IMR-90 (cell line): Measurements from ENCODE around the gene GJA5. TPM values are rescaled to one million over a fixed set of nuclear protein-coding genes. Genes with fewer than 3 reads are reported as not detected.

Experiments used
- ATAC-seq: fragments of 200-7000 bp; cut with Tn5 transposase; 2 replicates; pipeline ENCODE4 v1.9.1; 2020; ENCODE audit warnings: low read depth, mild to moderate bottlenecking, moderate library complexity
- BruUV-seq: library from RNA; stranded (reverse); fragments of 400-500 nt; replicated peaks from 2 replicates; lab custom pipeline; 2021; lab: Mats Ljungman, UMichigan
- CTCF ChIA-PET: fragments of 300-600 bp; formaldehyde crosslinking; extraction: SDS; loops from one replicate; lab custom pipeline; 2021; ENCODE audit warnings: antibody characterized with exemption; lab: Yijun Ruan, JAX
- POLR2A ChIA-PET: fragments of 300-600 bp; sonication (Branson Sonifier 250); formaldehyde crosslinking; loops from one replicate; lab custom pipeline; 2022; ENCODE audit warnings: antibody characterized with exemption; ENCODE audit not compliant: unreplicated experiment; lab: Charles Lee
- DNase-seq: peaks from one replicate; pipeline ENCODE4 v3.0.0; 2013
- H2AFZ ChIP-seq: replicated peaks from 2 replicates; pipeline ENCODE3; 2013; ENCODE audit warnings: low read length, mild to moderate bottlenecking; ENCODE audit not compliant: poor library complexity
- H2AK5ac ChIP-seq: 2 replicates; pipeline ENCODE4 v1.6.1; 2013; ENCODE audit warnings: low read depth, low read length, inconsistent platforms
- H2AK9ac ChIP-seq: replicated peaks from 2 replicates; pipeline ENCODE3; 2013; ENCODE audit warnings: mild to moderate bottlenecking, low read depth, low read length, moderate library complexity; ENCODE audit not compliant: poor library complexity
- H2BK120ac ChIP-seq: 2 replicates; pipeline ENCODE4 v1.6.1; 2013; ENCODE audit warnings: low read depth, low read length, inconsistent platforms
- H2BK15ac ChIP-seq: 3 replicates; pipeline ENCODE4 v1.6.1; 2013; ENCODE audit warnings: low read depth, low read length, inconsistent platforms
- H2BK20ac ChIP-seq: 2 replicates; pipeline ENCODE4 v1.6.1; 2013; ENCODE audit warnings: low read depth, mild to moderate bottlenecking, inconsistent platforms, low read length, moderate library complexity
- H2BK5ac ChIP-seq: 2 replicates; pipeline ENCODE4 v1.6.1; 2013; ENCODE audit warnings: mild to moderate bottlenecking, low read depth, low read length, inconsistent platforms; ENCODE audit not compliant: poor library complexity, severe bottlenecking
- H3K14ac ChIP-seq: replicated peaks from 2 replicates; pipeline ENCODE4 v1.6.1; 2013; ENCODE audit warnings: low read depth, low read length, inconsistent platforms
- H3K18ac ChIP-seq: 2 replicates; pipeline ENCODE4 v1.6.1; 2013; ENCODE audit warnings: low read depth, low read length, control low read depth
- H3K23ac ChIP-seq: 2 replicates; pipeline ENCODE4 v1.6.1; 2013; ENCODE audit warnings: low read depth, low read length, inconsistent platforms
- H3K27ac ChIP-seq: 2 replicates; pipeline ENCODE4 v1.5.1; 2013; ENCODE audit warnings: mild to moderate bottlenecking, control low read depth, low read length; ENCODE audit not compliant: insufficient read depth
- H3K27me3 ChIP-seq: 2 replicates; pipeline ENCODE4 v1.6.1; 2013; ENCODE audit warnings: low read length; ENCODE audit not compliant: control insufficient read depth, insufficient read depth
- H3K36me3 ChIP-seq: 2 replicates; pipeline ENCODE4 v1.6.1; 2013; ENCODE audit warnings: low read length, mixed read lengths; ENCODE audit not compliant: control insufficient read depth, insufficient read depth
- H3K4ac ChIP-seq: 2 replicates; pipeline ENCODE4 v1.6.1; 2013; ENCODE audit warnings: low read depth, low read length, inconsistent platforms
- H3K4me1 ChIP-seq: 2 replicates; pipeline ENCODE4 v1.6.1; 2013; ENCODE audit warnings: low read length, mixed read lengths; ENCODE audit not compliant: control insufficient read depth, insufficient read depth
- H3K4me2 ChIP-seq: 2 replicates; pipeline ENCODE4 v1.6.1; 2013; ENCODE audit warnings: low read depth, mild to moderate bottlenecking, control low read depth, low read length, moderate library complexity
- H3K4me3 ChIP-seq: 2 replicates; pipeline ENCODE4 v1.5.1; 2013; ENCODE audit warnings: low read depth, mild to moderate bottlenecking, control low read depth, low read length, moderate library complexity; ENCODE audit not compliant: insufficient read depth
- H3K56ac ChIP-seq: 2 replicates; pipeline ENCODE4 v1.6.1; 2013; ENCODE audit warnings: low read length, inconsistent platforms; ENCODE audit not compliant: insufficient read depth; ENCODE audit errors: extremely low read depth
- H3K79me1 ChIP-seq, 2 experiments: 2 replicates each; pipeline ENCODE4 v1.6.1; 2013; ENCODE audit warnings: low read length in 2 of 2, inconsistent platforms in 1 of 2, low read depth in 1 of 2
- H3K9ac ChIP-seq: 2 replicates; pipeline ENCODE4 v1.6.1; 2013; ENCODE audit warnings: low read depth, low read length, control low read depth
- H3K9me1 ChIP-seq: 2 replicates; pipeline ENCODE4 v1.6.1; 2013; ENCODE audit warnings: low read length, inconsistent platforms; ENCODE audit not compliant: insufficient read depth
- H3K9me3 ChIP-seq: 2 replicates; pipeline ENCODE4 v1.6.1; 2013; ENCODE audit warnings: low read length; ENCODE audit not compliant: control insufficient read depth, insufficient read depth
- H4K20me1 ChIP-seq: 2 replicates; pipeline ENCODE4 v1.6.1; 2013; ENCODE audit warnings: low read length, inconsistent platforms; ENCODE audit not compliant: insufficient read depth
- H4K5ac ChIP-seq: 2 replicates; pipeline ENCODE4 v1.6.1; 2013; ENCODE audit warnings: mild to moderate bottlenecking, low read depth, low read length, control low read depth
- H4K8ac ChIP-seq, 2 experiments: 2 replicates each; pipeline ENCODE4 v1.6.1; 2013; ENCODE audit warnings: low read depth in 2 of 2, low read length in 2 of 2, control low read depth in 1 of 2, inconsistent platforms in 1 of 2
- H4K91ac ChIP-seq: 2 replicates; pipeline ENCODE4 v1.6.1; 2013; ENCODE audit warnings: low read depth, low read length, inconsistent platforms; ENCODE audit not compliant: insufficient read depth
- BHLHE40 ChIP-seq: fragments of 150-350 bp; IDR thresholded peaks from 2 replicates; pipeline ENCODE4 v1.6.1; 2016; ENCODE audit warnings: mild to moderate bottlenecking, low read depth, low read length
- CHD1 ChIP-seq: IDR thresholded peaks from 2 replicates; pipeline ENCODE4 v1.6.1; 2012; ENCODE audit warnings: low read depth, low read length, improper control_type of control experiment
- CTCF ChIP-seq: conservative IDR thresholded peaks from 2 replicates; pipeline ENCODE4 v1.5.1; 2012; ENCODE audit warnings: mild to moderate bottlenecking, low read depth, low read length, improper control_type of control experiment
- FOS ChIP-seq: fragments of 150-350 bp; IDR thresholded peaks from 2 replicates; pipeline ENCODE4 v1.6.1; 2016; ENCODE audit warnings: low read depth, low read length
- MXI1 ChIP-seq: IDR thresholded peaks from 2 replicates; pipeline ENCODE4 v1.6.1; 2012; ENCODE audit warnings: low read depth, mild to moderate bottlenecking, low read length, moderate library complexity, borderline replicate concordance
- POLR2A ChIP-seq: IDR thresholded peaks from 2 replicates; pipeline ENCODE4 v1.6.1; 2012; ENCODE audit warnings: mild to moderate bottlenecking, low read depth, low read length
- RFX5 ChIP-seq: IDR thresholded peaks from 2 replicates; pipeline ENCODE4 v1.8.0; 2012; ENCODE audit warnings: low read depth, mild to moderate bottlenecking, low read length, moderate library complexity
- USF2 ChIP-seq: fragments of 150-350 bp; IDR thresholded peaks from 2 replicates; pipeline ENCODE4 v1.6.1; 2017; ENCODE audit warnings: mild to moderate bottlenecking, antibody characterized with exemption, low read length, low read depth
- WGBS, 2 experiments: methylation state at CpG; one replicate each; pipeline versions ENCODE4 v1.1.5 to v1.1.7; 2013; ENCODE audit warnings: missing lambda C conversion rate in 2 of 2; ENCODE audit not compliant: insufficient read length in 1 of 2; ENCODE audit errors: extremely low coverage in 2 of 2; 5-methylcytosine and 5-hydroxymethylcytosine counted together
- dilution Hi-C: fragments of 300-500 bp; cut with HindIII; formaldehyde crosslinking; loops from one replicate; pipeline ENCODE4 v1.14.3; 2018; ENCODE audit warnings: low sequenced_read_pairs; ENCODE audit not compliant: unreplicated experiment
- in situ Hi-C: fragments of 300-500 bp; cut with MboI; formaldehyde crosslinking; loops from 3 replicates; pipeline ENCODE4 v1.14.3; 2019; ENCODE audit warnings: low sequenced_read_pairs, inconsistent platforms, mixed read lengths
- intact Hi-C: fragments of 100-400 bp; cut with micrococcal nuclease; formaldehyde crosslinking; loops from 2 replicates; pipeline ENCODE4 v1.10.0; 2022
- polyA plus RNA-seq, 3 experiments: library from polyadenylated mRNA; depleted of rRNA; stranded (reverse); fragments of >200 nt; gene quantifications; 2 replicates each; pipeline ENCODE4 v1.2.3, GENCODE V29; 2012; ENCODE audit warnings: low replicate concordance in 1 of 3
- total RNA-seq: library from RNA; depleted of rRNA; stranded (reverse); fragments of >200 nt; gene quantifications from 2 replicates; pipeline ENCODE4 v1.2.3, GENCODE V29; 2012

Gene GJA5
- total and polyA plus RNA-seq, 2 of the 4 experiments (the other 2 are of a cell fraction): not detected

GRCh38 chr1:147768582-147768981 lies 8.2 kb upstream of the GJA5 start:
- intact Hi-C loops (no loop called here), dilution Hi-C loops (no loop called here), in situ Hi-C loops (no loop called here)
- no peaks in the 10 kb centered on the region for H3K79me1 ChIP-seq
- H3K27me3 ChIP-seq: peaks cover 1% of the 10 kb centered on the region; the same call in 1 of the 2 replicates
- no peak overlapping the region for H2AK5ac ChIP-seq
- no peaks in the 10 kb centered on the region for H3K4me1 ChIP-seq
- H2BK5ac ChIP-seq: no peak overlapping the region
- H3K14ac ChIP-seq: no peak overlapping the region
- H3K18ac ChIP-seq: no peak overlapping the region
- no peak overlapping the region for H3K4me3 ChIP-seq
- no peak overlapping the region for H2BK20ac ChIP-seq
- H2BK120ac ChIP-seq: no peak overlapping the region
- TF ChIP-seq BHLHE40 (no peak), CTCF (no peak), CHD1 (no peak), MXI1 (no peak), RFX5 (no peak), USF2 (no peak), FOS (no peak), POLR2A (no peak)
- no peak overlapping the region for H4K8ac ChIP-seq
- H3K23ac ChIP-seq: no peak overlapping the region
- POLR2A ChIA-PET: no interaction called here
- no peaks in the 10 kb centered on the region for H3K36me3 ChIP-seq
- H3K4ac ChIP-seq: no peak overlapping the region
- no peak overlapping the region for H3K27ac ChIP-seq
- H2BK15ac ChIP-seq: no peak overlapping the region
- WGBS, 2 experiments: no CpG with 5 or more reads among the region's 2 CpGs
- H4K20me1 ChIP-seq: no peaks in the 10 kb centered on the region
- H4K5ac ChIP-seq: no peak overlapping the region
- H3K9me1 ChIP-seq: no peaks in the 10 kb centered on the region
- H3K9me3 ChIP-seq: no peaks in the 10 kb centered on the region
- no peak overlapping the region for H3K56ac ChIP-seq
- no TSS peak for BruUV-seq
- no peak overlapping the region for H3K9ac ChIP-seq
- CTCF ChIA-PET: no interaction called here
- no peak overlapping the region for H2AFZ ChIP-seq
- H2AK9ac ChIP-seq: no peak overlapping the region
- DNase-seq (no peak), ATAC-seq (no peak)
- H4K91ac ChIP-seq: no peak overlapping the region
- no peak overlapping the region for H3K4me2 ChIP-seq
